A673 (cell line): ENCODE data around the gene DIPK1B. TPM values are rescaled to one million over a fixed set of nuclear protein-coding genes. Genes with fewer than 3 reads are reported as not detected.

Source experiments
- BruUV-seq: library from RNA; stranded (reverse); fragments of 400-500 nt; replicated peaks from 2 replicates; lab custom pipeline; 2021; lab: Mats Ljungman, UMichigan
- CTCF ChIA-PET: fragments of 300-600 bp; sonication (Branson Sonifier 250); formaldehyde crosslinking; loops from one replicate; lab custom pipeline; 2022; ENCODE audit warnings: antibody characterized with exemption; lab: Charles Lee
- POLR2A ChIA-PET: fragments of 300-600 bp; sonication (Branson Sonifier 250); formaldehyde crosslinking; loops from one replicate; lab custom pipeline; 2022; ENCODE audit warnings: antibody characterized with exemption; ENCODE audit not compliant: low non-redundant PET; lab: Charles Lee
- DNase-seq: peaks from one replicate; pipeline ENCODE4 v3.0.0-alpha.2; 2015; ENCODE audit warnings: low spot score
- H3K27ac ChIP-seq: fragments of 200-600 bp; sonication (generic); 2 replicates; pipeline ENCODE4 v1.5.1; 2016; ENCODE audit warnings: mixed run types, low read depth, mild to moderate bottlenecking, mixed read lengths, antibody characterized with exemption, low read length; ENCODE audit not compliant: poor library complexity, severe bottlenecking
- H3K27me3 ChIP-seq: fragments of 200-600 bp; sonication (generic); replicated peaks from 2 replicates; pipeline ENCODE4 v1.6.1; 2017; ENCODE audit warnings: mixed run types, low read depth, mild to moderate bottlenecking, mixed read lengths, antibody characterized with exemption, low read length; ENCODE audit not compliant: insufficient read depth, poor library complexity
- H3K36me3 ChIP-seq: fragments of 200-600 bp; sonication (generic); 2 replicates; pipeline ENCODE4 v1.6.1; 2016; ENCODE audit warnings: mixed run types, mild to moderate bottlenecking, mixed read lengths, antibody characterized with exemption, low read length; ENCODE audit not compliant: insufficient read depth, poor library complexity, severe bottlenecking
- H3K4me1 ChIP-seq: fragments of 200-600 bp; sonication (generic); 2 replicates; pipeline ENCODE4 v1.6.1; 2017; ENCODE audit warnings: mixed run types, mild to moderate bottlenecking, mixed read lengths, antibody characterized with exemption, low read length; ENCODE audit not compliant: insufficient read depth, poor library complexity, severe bottlenecking
- H3K4me3 ChIP-seq: fragments of 200-600 bp; sonication (generic); 2 replicates; pipeline ENCODE4 v1.5.1; 2016; ENCODE audit warnings: low read depth, mixed run types, mild to moderate bottlenecking, mixed read lengths, low read length; ENCODE audit not compliant: poor library complexity, severe bottlenecking
- H3K9me3 ChIP-seq: fragments of 200-600 bp; sonication (generic); 2 replicates; pipeline ENCODE4 v1.6.1; 2016; ENCODE audit warnings: mixed run types, low read depth, mild to moderate bottlenecking, mixed read lengths, antibody characterized with exemption, low read length; ENCODE audit not compliant: poor library complexity, severe bottlenecking
- EZH2 ChIP-seq: fragments of 200-600 bp; sonication (generic); IDR thresholded peaks from 2 replicates; pipeline ENCODE4 v1.6.1; 2017; ENCODE audit warnings: borderline replicate concordance, low read depth, mild to moderate bottlenecking, mixed read lengths, antibody characterized with exemption, low read length; ENCODE audit not compliant: poor library complexity, severe bottlenecking
- intact Hi-C: fragments of 100-400 bp; cut with micrococcal nuclease; formaldehyde crosslinking; loops from one replicate; pipeline ENCODE4 v1.10.0; 2022; ENCODE audit not compliant: unreplicated experiment
- total RNA-seq: library from RNA; stranded (reverse); gene quantifications from 2 replicates; pipeline ENCODE4 v1.2.3, GENCODE V29; 2021
- TF ChIP-seq, protein P1 (sequence below): fragments of 300-800, 200-600 bp; sonication (generic); conservative IDR thresholded peaks from 2 replicates; pipeline ENCODE4 v1.5.1; 2017; ENCODE audit warnings: low read depth, mild to moderate bottlenecking, antibody characterized with exemption, low read length, moderate library complexity, mixed read lengths

The DIPK1B gene
- total RNA-seq, 1 experiment from 2014 or later, result 26.4 TPM

GRCh38 chr9:136723989-136724388 is 11.6 kb downstream of the DIPK1B start:
- no TSS peak for BruUV-seq
- intact Hi-C loops, result no loop called here
- no peak for DNase-seq
- no peak overlapping the region for H3K27ac ChIP-seq
- no peaks in the 10 kb centered on the region for H3K9me3 ChIP-seq
- ChIA-PET CTCF (no interaction called here), POLR2A (no interaction called here)
- TF ChIP-seq, protein P1, sequence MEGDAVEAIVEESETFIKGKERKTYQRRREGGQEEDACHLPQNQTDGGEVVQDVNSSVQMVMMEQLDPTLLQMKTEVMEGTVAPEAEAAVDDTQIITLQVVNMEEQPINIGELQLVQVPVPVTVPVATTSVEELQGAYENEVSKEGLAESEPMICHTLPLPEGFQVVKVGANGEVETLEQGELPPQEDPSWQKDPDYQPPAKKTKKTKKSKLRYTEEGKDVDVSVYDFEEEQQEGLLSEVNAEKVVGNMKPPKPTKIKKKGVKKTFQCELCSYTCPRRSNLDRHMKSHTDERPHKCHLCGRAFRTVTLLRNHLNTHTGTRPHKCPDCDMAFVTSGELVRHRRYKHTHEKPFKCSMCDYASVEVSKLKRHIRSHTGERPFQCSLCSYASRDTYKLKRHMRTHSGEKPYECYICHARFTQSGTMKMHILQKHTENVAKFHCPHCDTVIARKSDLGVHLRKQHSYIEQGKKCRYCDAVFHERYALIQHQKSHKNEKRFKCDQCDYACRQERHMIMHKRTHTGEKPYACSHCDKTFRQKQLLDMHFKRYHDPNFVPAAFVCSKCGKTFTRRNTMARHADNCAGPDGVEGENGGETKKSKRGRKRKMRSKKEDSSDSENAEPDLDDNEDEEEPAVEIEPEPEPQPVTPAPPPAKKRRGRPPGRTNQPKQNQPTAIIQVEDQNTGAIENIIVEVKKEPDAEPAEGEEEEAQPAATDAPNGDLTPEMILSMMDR, result no peak
- no peak for TF ChIP-seq EZH2
- H3K4me1 ChIP-seq, result peaks cover 36% of the 10 kb centered on the region
- H3K36me3 ChIP-seq, result peaks cover 50% of the 10 kb centered on the region
- no peaks in the 10 kb centered on the region for H3K27me3 ChIP-seq
- H3K4me3 ChIP-seq, result no peak overlapping the region

GRCh38 chr9:136724772-136725171 is 12.4 kb downstream of the DIPK1B start:
- intact Hi-C loops, result no loop called here

DNA sequence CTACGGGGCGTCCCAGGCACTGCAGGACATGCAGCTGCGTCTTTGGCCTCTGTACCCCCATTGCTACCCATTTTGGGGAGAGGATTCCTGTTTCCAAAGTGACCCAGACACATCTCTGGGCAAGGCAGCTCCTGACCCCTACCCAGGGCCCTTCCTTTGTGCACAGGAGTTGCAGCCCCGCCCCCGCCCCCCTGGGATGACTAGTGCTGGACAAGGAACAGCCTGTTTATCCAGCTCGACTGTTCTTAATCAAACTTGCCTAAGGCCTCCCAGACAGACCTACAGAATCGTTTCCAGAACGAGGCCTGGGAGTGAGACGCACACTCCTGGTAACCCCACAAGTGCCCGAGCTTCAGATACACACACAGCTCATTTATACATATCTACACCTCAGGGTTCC is 13.2 kb downstream of the DIPK1B start:
- TF ChIP-seq EZH2, result no peak
- TF ChIP-seq, protein P1, result no peak
- H3K27ac ChIP-seq, result peak overlapping the region; percentile 94
- H3K27me3 ChIP-seq, result no peaks in the 10 kb centered on the region
- intact Hi-C loops, result no loop called here
- peak overlapping the region; percentile 95 for H3K4me3 ChIP-seq
- H3K4me1 ChIP-seq, result peaks cover 30% of the 10 kb centered on the region
- ChIA-PET CTCF (no interaction called here), POLR2A (no interaction called here)
- H3K36me3 ChIP-seq, result peaks cover 50% of the 10 kb centered on the region
- no peak for DNase-seq
- no peaks in the 10 kb centered on the region for H3K9me3 ChIP-seq
- BruUV-seq, result no TSS peak

More at GRCh38 chr9:136724772-136725171, 12.4 kb downstream of the DIPK1B start:
- Histone ChIP-seq H3K27me3 (no peaks in the 10 kb centered on the region), H3K4me1 (peaks cover 34% of the 10 kb centered on the region), H3K27ac (no peak overlapping the region), H3K9me3 (no peaks in the 10 kb centered on the region), H3K4me3 (no peak overlapping the region), H3K36me3 (peaks cover 50% of the 10 kb centered on the region)
- ChIA-PET POLR2A (no interaction called here), CTCF (no interaction called here)
- TF ChIP-seq EZH2, result no peak
- TF ChIP-seq, protein P1, result no peak
- DNase-seq, result no peak
- BruUV-seq, result no TSS peak
